GM18519 (cell line): ENCODE data around the gene PCDHGA6.
"Not testable (repeated sequence)": the region's sequence is repeated elsewhere in the genome, so short reads cannot be mapped to it uniquely, and the experiment has no call there.

Experiments used
- ATAC-seq: cut with Tn5 transposase; IDR thresholded peaks from one replicate; pipeline ENCODE4 v1.9.1; 2021; ENCODE audit warnings: mild to moderate bottlenecking, moderate library complexity; ENCODE audit not compliant: unreplicated experiment, low FRiP score

Gene PCDHGA6

DNA sequence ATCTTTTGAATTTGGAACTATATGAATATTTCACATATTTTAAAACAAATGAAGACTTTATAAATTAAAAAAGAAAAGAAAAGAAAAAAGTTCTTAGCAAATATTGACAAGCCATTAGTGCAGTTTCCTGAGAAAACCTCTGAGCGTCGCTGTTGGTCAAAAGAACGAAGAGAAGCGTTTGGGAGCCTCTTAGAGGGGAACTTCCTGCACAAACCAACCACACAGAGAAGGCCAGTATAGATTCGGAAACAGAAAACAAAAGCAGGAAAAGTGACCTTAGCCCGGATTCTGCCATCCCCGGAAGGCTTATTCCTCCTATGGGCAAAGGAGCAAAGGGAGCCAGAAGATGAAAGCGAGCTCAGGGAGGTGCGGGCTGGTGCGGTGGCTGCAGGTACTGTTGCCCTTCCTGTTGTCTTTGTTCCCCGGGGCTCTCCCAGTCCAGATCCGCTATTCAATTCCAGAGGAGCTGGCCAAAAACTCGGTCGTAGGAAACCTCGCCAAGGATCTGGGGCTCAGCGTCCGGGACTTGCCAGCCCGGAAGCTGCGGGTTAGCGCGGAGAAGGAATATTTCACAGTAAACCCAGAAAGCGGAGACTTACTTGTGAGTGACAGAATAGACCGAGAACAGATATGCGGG, 13.8 kb upstream of the PCDHGA6 start, which contains the start of gene PCDHGB2:
Gene PCDHGB2 (plus strand): TSS at position 205 of the 637 bp plus-strand sequence. CDS start 142 bp downstream, at position 347.
- no peak for ATAC-seq

GRCh38 chr5:141360685-141361084, 13.0 kb upstream of the PCDHGA6 start:
- no peak for ATAC-seq

DNA sequence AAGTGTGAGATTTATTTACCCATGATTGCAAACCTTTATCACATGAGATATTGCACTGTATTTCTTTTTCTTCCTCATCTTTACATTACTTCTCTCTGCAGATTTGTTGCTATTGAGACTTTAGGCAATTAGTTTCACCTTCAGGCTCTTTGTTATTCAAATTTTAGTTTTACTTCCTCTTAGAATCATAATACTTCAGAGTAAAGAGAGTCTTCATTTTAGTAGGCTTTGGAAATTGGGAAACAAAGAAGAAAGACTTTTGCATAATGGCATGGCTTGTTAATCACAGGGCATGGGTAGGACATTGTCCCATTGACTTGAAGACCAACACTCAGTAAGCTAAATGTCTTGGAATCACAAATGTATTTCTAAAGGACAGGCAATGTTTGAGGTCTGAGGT, 11.0 kb upstream of the PCDHGA6 start:
- no peak for ATAC-seq

DNA sequence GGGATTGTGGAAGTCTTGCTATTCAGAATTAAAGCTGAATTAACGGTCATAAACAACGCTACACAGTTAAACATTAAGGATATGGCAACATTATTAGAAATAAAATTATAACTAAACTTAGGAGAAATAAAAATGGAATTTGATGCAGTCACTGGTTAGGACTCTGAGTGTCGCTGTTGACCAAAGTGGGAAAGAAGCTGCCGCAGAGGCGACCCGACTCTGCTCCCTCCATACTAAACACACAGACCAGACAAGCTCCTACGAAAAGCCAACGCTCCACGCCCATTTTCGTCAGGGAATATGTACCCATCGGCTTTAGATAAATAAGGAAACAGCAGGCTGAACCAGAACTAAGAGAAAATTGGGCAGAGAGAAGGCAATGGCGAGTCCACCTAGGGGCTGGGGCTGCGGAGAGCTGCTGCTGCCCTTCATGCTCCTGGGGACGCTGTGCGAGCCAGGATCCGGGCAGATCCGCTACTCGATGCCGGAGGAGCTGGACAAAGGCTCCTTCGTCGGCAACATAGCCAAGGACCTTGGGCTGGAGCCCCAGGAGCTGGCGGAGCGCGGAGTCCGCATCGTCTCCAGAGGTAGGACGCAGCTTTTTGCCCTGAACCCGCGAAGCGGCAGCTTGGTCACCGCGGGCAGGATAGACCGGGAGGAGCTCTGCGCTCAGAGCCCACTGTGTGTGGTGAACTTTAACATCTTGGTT, 9.6 kb upstream of the PCDHGA6 start, which contains the start of gene PCDHGA5:
Gene PCDHGA5 (plus strand): TSS at position 211 of the 709 bp plus-strand sequence. CDS start 169 bp downstream, at position 380.
- no peak for ATAC-seq

DNA sequence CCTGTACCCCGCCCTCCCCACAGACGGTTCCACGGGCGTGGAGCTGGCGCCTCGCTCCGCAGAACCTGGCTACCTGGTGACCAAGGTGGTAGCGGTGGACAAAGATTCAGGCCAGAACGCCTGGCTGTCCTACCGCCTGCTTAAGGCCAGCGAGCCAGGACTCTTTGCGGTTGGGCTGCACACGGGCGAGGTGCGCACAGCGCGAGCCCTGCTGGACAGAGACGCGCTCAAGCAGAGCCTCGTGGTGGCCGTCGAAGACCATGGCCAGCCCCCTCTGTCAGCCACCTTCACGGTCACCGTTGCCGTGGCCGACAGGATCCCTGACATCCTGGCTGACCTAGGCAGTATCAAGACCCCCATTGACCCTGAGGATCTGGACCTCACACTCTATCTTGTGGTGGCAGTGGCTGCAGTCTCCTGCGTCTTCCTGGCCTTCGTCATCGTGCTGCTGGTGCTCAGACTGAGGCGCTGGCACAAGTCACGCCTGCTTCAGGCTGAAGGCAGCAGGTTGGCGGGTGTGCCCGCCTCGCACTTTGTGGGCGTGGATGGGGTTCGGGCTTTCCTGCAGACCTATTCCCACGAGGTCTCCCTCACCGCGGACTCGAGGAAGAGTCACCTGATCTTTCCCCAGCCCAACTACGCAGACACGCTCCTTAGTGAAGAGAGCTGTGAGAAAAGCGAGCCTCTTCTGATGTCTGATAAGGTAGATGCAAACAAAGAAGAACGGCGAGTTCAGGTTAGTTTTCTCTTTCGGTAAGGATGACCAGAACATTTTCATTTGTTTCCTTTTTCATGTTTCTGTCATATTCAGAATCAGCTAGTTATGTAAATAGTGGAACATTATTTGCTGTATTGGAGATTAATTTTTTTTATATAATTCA, 7.4 kb upstream of the PCDHGA6 start:
- no peak for ATAC-seq

DNA sequence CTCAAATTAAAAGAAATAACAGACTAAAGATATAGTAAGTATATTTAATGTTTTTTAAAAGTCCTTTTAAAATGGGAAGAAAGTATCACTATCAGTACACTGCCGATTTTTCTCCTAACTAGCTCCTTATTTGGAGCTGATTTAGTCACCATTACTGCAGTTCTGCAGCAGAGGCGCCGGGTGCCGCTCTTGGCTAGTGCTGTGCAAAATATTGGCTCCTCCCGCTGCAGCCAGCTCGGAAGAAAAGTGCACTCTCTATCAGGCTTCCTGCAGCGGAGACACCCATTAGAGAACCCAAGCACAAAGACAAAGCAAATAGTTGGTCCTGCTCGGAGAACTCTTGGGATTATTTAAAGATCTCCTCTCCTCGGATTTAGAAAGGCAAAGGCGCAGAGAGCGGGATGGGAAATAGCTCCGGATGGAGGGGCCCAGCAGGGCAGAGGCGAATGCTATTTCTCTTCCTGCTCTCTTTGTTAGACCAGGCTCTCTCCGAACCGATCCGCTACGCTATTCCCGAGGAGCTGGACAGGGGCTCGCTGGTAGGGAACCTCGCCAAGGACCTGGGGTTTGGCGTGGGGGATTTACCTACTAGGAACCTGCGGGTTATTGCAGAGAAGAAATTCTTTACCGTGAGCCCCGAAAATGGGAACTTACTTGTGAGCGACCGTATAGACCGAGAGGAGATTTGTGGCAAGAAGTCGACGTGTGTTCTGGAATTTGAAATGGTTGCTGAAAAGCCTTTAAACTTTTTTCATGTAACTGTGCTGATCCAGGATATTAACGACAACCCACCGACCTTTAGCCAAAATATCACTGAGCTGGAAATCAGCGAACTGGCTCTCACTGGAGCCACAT, 3.5 kb upstream of the PCDHGA6 start, which contains the start of gene PCDHGB3:
Gene PCDHGB3 (plus strand): TSS at position 249 of the 855 bp plus-strand sequence. CDS start 153 bp downstream, at position 402.
- ATAC-seq = peak; percentile 96

DNA sequence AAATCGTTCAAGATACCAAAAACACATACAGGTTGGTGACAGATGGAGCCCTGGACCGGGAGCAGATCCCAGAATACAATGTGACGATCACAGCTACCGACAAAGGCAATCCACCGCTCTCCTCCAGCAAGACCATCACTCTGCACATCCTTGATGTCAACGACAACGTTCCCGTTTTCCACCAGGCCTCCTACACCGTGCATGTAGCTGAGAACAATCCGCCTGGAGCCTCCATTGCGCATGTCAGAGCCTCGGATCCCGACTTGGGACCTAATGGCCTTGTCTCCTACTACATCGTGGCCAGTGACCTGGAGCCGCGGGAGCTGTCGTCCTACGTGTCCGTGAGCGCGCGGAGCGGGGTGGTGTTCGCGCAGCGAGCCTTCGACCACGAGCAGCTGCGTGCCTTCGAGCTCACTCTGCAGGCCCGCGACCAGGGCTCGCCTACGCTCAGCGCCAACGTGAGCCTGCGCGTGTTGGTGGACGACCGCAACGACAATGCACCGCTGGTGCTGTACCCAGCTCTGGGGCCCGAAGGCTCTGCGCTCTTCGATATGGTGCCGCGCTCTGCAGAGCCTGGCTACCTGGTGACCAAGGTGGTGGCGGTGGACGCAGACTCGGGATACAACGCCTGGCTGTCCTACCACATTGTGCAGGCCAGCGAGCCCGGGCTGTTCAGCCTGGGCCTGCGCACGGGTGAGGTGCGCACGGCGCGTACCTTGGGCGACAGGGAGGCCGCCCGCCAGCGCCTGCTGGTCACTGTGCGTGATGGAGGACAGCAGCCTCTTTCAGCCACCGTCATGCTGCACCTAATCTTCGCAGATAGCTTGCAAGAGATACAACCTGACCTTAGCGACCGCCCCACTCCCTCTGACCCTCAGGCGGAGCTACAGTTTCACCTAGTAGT, 1.9 kb upstream of the PCDHGA6 start:
- no peak for ATAC-seq

DNA sequence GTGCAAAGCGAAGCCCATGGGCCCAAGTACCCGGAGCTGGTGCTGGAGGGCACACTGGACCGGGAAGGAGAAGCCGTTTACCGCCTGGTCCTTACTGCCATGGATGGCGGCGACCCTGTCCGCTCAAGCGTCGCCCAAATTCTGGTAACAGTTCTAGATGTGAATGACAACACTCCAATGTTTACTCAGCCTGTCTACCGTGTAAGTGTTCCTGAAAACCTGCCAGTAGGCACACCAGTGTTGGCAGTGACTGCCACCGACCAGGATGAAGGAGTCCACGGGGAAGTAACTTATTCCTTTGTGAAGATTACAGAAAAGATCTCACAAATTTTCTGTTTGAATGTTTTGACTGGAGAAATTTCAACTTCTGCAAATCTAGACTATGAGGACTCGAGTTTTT, 936 bp downstream of the PCDHGA6 start:
- no peak for ATAC-seq

DNA sequence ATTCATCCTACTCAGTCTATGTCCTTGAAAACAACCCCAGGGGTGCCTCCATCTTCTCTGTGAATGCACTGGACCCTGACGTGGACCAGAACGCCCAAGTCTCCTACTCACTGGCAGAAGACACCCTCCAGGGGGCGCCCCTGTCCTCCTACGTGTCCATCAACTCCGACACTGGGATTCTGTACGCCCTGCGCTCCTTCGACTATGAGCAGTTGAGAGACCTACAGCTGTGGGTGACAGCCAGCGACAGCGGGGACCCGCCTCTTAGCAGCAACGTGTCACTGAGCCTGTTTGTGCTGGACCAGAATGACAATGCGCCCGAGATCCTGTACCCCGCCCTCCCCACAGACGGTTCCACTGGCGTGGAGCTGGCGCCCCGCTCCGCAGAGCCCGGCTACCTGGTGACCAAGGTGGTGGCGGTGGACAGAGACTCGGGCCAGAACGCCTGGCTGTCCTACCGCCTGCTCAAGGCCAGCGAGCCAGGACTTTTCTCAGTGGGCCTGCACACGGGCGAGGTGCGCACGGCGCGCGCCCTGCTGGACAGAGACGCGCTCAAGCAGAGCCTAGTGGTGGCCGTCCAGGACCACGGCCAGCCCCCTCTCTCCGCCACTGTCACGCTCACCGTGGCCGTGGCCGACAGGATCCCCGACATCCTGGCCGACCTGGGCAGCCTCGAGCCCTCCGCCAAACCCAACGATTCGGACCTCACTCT, 1.9 kb downstream of the PCDHGA6 start:
- ATAC-seq = not testable (repeated sequence)

- ATAC-seq = no peak
Observed at GRCh38 chr5:141382469-141383294, 9.0 kb downstream of the PCDHGA6 start, which contains the start of gene PCDHGA7. Gene PCDHGA7 (plus strand): TSS chr5:141382742. CDS start chr5:141382900, 158 bp downstream.

DNA sequence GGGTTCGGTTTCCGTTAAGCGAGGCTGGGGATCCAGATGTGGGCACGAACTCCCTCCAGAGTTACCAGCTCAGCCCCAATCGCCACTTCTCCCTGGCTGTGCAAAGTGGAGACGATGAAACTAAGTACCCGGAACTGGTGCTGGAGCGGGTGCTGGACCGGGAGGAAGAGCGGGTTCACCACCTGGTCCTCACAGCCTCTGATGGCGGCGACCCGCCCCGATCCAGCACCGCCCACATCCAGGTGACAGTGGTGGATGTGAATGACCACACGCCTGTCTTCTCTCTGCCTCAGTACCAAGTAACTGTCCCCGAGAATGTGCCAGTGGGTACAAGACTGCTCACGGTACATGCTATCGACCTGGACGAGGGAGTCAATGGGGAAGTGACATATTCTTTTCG, 9.7 kb downstream of the PCDHGA6 start:
- no peak for ATAC-seq

DNA sequence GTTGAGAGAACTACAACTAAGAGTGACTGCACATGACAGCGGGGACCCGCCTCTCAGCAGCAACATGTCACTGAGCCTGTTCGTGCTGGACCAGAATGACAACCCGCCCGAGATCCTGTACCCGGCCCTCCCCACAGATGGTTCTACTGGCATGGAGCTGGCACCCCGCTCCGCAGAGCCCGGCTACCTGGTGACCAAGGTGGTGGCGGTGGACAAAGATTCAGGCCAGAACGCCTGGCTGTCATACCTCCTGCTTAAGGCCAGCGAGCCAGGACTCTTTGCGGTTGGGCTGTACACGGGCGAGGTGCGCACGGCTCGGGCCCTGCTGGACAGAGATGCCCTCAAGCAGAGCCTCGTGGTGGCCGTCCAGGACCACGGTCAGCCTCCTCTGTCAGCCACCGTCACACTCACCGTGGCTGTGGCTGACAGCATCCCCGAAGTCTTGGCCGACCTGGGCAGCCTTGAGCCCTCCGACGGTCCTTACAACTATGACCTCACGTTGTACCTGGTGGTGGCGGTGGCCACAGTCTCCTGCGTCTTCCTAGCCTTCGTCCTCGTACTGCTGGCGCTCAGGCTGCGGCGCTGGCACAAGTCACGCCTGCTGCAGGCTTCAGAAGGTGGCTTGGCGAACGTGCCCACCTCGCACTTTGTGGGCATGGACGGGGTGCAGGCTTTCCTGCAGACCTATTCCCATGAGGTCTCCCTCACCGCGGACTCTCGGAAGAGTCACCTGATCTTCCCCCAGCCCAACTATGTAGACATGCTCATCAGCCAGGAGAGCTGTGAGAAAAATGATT, 11.0 kb downstream of the PCDHGA6 start:
- ATAC-seq = no peak

DNA sequence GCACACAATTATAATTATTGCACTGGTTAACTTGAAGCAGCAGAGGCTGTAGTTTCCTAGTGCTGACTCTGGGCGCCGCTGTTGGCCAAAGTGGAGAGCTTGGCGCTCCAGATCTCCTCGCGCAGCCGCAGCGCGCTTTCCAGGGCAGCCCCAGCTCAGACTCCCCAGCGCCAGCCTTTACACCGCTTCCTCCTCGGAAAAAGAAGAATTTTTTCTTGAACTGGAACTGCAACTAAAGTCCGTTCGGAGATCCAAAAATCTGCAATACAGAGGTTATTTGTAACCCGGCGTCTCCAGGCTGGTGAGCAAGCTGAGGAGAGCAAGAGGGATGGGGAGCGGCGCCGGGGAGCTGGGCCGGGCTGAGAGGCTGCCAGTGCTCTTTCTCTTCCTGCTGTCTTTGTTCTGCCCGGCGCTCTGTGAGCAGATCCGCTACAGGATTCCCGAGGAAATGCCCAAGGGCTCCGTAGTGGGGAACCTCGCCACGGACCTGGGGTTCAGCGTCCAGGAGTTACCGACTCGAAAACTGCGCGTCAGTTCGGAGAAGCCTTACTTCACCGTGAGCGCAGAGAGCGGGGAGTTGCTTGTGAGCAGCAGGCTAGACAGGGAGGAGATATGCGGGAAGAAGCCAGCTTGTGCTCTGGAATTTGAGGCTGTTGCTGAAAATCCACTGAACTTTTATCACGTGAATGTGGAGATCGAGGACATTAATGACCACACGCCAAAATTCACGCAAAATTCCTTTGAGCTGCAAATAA, 14.0 kb downstream of the PCDHGA6 start, which contains the start of gene PCDHGB4:
Gene PCDHGB4 (plus strand): TSS at position 142 of the 755 bp plus-strand sequence. CDS start 187 bp downstream, at position 329.
- not testable (repeated sequence) for ATAC-seq

- ATAC-seq = no peak
Observed at GRCh38 chr5:141388661-141389060, 15.0 kb downstream of the PCDHGA6 start.

DNA sequence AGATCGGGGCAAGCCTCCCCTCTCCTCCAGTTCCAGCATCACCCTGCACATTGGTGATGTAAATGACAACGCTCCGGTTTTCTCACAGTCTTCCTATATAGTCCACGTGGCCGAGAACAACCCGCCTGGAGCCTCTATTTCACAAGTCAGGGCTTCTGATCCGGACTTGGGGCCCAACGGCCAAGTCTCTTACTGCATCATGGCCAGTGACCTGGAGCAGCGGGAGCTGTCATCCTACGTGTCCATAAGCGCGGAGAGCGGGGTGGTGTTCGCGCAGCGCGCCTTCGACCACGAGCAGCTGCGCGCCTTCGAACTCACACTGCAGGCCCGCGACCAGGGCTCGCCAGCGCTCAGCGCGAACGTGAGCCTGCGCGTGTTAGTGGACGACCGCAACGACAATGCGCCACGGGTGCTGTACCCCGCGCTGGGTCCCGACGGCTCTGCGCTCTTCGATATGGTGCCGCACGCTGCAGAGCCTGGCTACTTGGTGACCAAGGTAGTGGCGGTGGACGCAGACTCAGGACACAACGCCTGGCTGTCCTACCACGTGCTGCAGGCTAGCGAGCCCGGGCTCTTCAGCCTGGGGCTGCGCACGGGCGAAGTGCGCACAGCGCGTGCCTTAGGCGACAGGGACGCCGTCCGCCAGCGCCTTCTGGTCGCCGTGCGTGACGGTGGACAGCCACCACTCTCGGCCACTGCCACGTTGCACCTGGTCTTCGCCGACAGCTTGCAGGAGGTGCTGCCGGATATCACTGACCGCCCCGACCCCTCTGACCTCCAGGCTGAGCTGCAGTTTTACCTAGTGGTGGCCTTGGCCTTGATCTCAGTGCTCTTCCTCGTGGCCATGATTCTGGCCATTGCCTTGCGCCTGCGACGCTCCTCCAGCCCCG, 15.7 kb downstream of the PCDHGA6 start:
- ATAC-seq = no peak
